SK-N-SH treated with all-trans-retinoic acid at 6 μM for 48 hours (cell line): ENCODE measurements around the gene ADGRF3.
"Not testable (repeated sequence)": the region's sequence is repeated elsewhere in the genome, so short reads cannot be mapped to it uniquely, and the experiment has no call there.

ENCODE experiments used
- ARNTL ChIP-seq: fragments of 450-650 bp; formaldehyde crosslinking; IDR thresholded peaks from 2 replicates; pipeline ENCODE4 v1.5.0; 2020; ENCODE audit warnings: low read depth, mild to moderate bottlenecking, moderate library complexity, borderline replicate concordance
- CREB5 ChIP-seq: fragments of 250-450 bp; sonication (Bioruptor Pico); IDR thresholded peaks from 2 replicates; pipeline ENCODE4 v1.5.1; 2020; ENCODE audit warnings: low read depth, mild to moderate bottlenecking, moderate library complexity
- CSDC2 ChIP-seq: fragments of 250-450 bp; sonication (Bioruptor Pico); IDR thresholded peaks from 2 replicates; pipeline ENCODE4 v1.5.0; 2020; ENCODE audit warnings: mild to moderate bottlenecking, moderate library complexity
- ESRRG ChIP-seq: fragments of 250-450 bp; sonication (Bioruptor Pico); IDR thresholded peaks from 2 replicates; pipeline ENCODE4 v1.6.1; 2021; ENCODE audit warnings: mild to moderate bottlenecking
- GLIS3 ChIP-seq: fragments of 250-450 bp; sonication (Bioruptor Pico); IDR thresholded peaks from 2 replicates; pipeline ENCODE4 v1.5.0; 2020; ENCODE audit warnings: mild to moderate bottlenecking, moderate library complexity
- ISL1 ChIP-seq: fragments of 250-450 bp; sonication (Bioruptor Pico); IDR thresholded peaks from 2 replicates; pipeline ENCODE4 v2.1.2; 2022; ENCODE audit warnings: mild to moderate bottlenecking, moderate library complexity
- PATZ1 ChIP-seq: fragments of 250-450 bp; sonication (Bioruptor Pico); IDR thresholded peaks from 2 replicates; pipeline ENCODE4 v1.8.0; 2020; ENCODE audit warnings: mild to moderate bottlenecking, moderate library complexity, borderline replicate concordance
- PPARA ChIP-seq: fragments of 250-450 bp; sonication (Bioruptor Pico); IDR thresholded peaks from 2 replicates; pipeline ENCODE4 v1.5.0; 2020; ENCODE audit warnings: mild to moderate bottlenecking, borderline replicate concordance
- TSHZ2 ChIP-seq: fragments of 250-450 bp; sonication (Bioruptor Pico); IDR thresholded peaks from 2 replicates; pipeline ENCODE4 v1.5.0; 2020; ENCODE audit warnings: mild to moderate bottlenecking, moderate library complexity
- ZC3H10 ChIP-seq: fragments of 250-450 bp; sonication (Bioruptor Pico); IDR thresholded peaks from 2 replicates; pipeline ENCODE4 v1.5.1; 2021; ENCODE audit warnings: mild to moderate bottlenecking, moderate library complexity
- ZFP3 ChIP-seq: fragments of 250-450 bp; sonication (Bioruptor Pico); IDR thresholded peaks from 2 replicates; pipeline ENCODE4 v1.5.0; 2020; ENCODE audit warnings: mild to moderate bottlenecking, moderate library complexity
- ZFP30 ChIP-seq: fragments of 450-650 bp; formaldehyde crosslinking; IDR thresholded peaks from 2 replicates; pipeline ENCODE4 v1.5.0; 2022; ENCODE audit warnings: mild to moderate bottlenecking, moderate library complexity
- ZNF70 ChIP-seq: fragments of 450-650 bp; formaldehyde crosslinking; IDR thresholded peaks from 2 replicates; pipeline ENCODE4 v1.5.0; 2020; ENCODE audit warnings: mild to moderate bottlenecking, moderate library complexity
- ZNF8 ChIP-seq: fragments of 450-650 bp; formaldehyde crosslinking; IDR thresholded peaks from 2 replicates; pipeline ENCODE4 v1.5.0; 2020; ENCODE audit warnings: mild to moderate bottlenecking, moderate library complexity

- not testable (repeated sequence) for TF ChIP-seq ARNTL (CRISPR knock-in tag); CSDC2; ZFP3 (CRISPR knock-in tag); ESRRG (CRISPR knock-in tag); CREB5 (CRISPR knock-in tag); GLIS3 (CRISPR knock-in tag); ZC3H10 (CRISPR knock-in tag); ZNF8; PATZ1; ISL1 (CRISPR knock-in tag); ZFP30 (CRISPR knock-in tag); PPARA (CRISPR knock-in tag); TSHZ2; ZNF70 (CRISPR knock-in tag)
Measured at GRCh38 chr2:26354469-26354868, 7.9 kb upstream of the ADGRF3 start.
